ENCODE results near the gene KRT16. TPM values are rescaled to one million over a fixed set of nuclear protein-coding genes. Genes with fewer than 3 reads are reported as not detected.

KRT16 gene
- polyA plus RNA-seq, 3 donors = not detected

- Mint-ChIP-seq H3K4me3 (no peak overlapping the region), H3K4me1 (peaks cover 24% of the 10 kb centered on the region), H3K36me3 (no peaks in the 10 kb centered on the region), H3K27me3 (ENCODE audit: low read depth in 3 of 3) (peaks cover 2 to 7% (median 6%) of the 10 kb centered on the region in 3 donors), H3K27ac (no peak overlapping the region), H3K9me3 (no peaks in the 10 kb centered on the region)
- no peak overlapping the region for H3K9ac ChIP-seq (ENCODE audit: insufficient read depth, low read length, poor library complexity, severe bottlenecking)
- peak in 1 of 3 donors; percentile 43 for DNase-seq
- TF ChIP-seq CTCF (IDR thresholded peaks at IDR 0.05) = no peak
- no peak overlapping the region for H3K27ac ChIP-seq (ENCODE audit: low read depth in 1 of 2, low read length in 2 of 2)
- H4K20me1 ChIP-seq (ENCODE audit: insufficient read depth, low read length) = no peaks in the 10 kb centered on the region
- H3K4me2 ChIP-seq (replicated peaks; ENCODE audit: extremely low read depth, low read length, poor library complexity, severe bottlenecking) = no peak overlapping the region
- no peaks in the 10 kb centered on the region for H3K79me2 ChIP-seq (ENCODE audit: insufficient read depth, low read length)
- H3K9me3 ChIP-seq (replicated peaks in 1 of 2; ENCODE audit: control insufficient read depth in 1 of 2, insufficient read depth in 1 of 2, low read length in 2 of 2) = no peaks in the 10 kb centered on the region
- H3K36me3 ChIP-seq (replicated peaks in 1 of 2; ENCODE audit: control insufficient read depth in 1 of 2, insufficient read depth in 2 of 2, low read length in 2 of 2) = no peaks in the 10 kb centered on the region
- no peak overlapping the region for H2AFZ ChIP-seq (ENCODE audit: insufficient read depth, low read depth, low read length, poor library complexity, severe bottlenecking)
- no peak overlapping the region for H3K4me3 ChIP-seq (replicated peaks in 1 of 3; ENCODE audit: low read depth in 2 of 3, low read length in 3 of 3)
- no peaks in the 10 kb centered on the region for H3K27me3 ChIP-seq (ENCODE audit: control insufficient read depth in 2 of 2, insufficient read depth in 2 of 2, low read length in 2 of 2)
- WGBS (ENCODE audit: insufficient coverage) = 89% methylated on average over 9 of the region's 10 CpGs
- intact Hi-C loops (cut with micrococcal nuclease) = loop anchor here (5.0 kb wide), 2 partner anchors 103 to 848 kb away; no protein-coding TSS in a partner anchor
- peaks cover 28 to 31% of the 10 kb centered on the region in 2 donors for H3K4me1 ChIP-seq (ENCODE audit: control insufficient read depth in 1 of 2, insufficient read depth in 2 of 2, low read length in 2 of 2)
These were observed 37.5 kb upstream of the KRT16 start for GRCh38 chr17:41649923-41650519.

- TF ChIP-seq CTCF (IDR thresholded peaks at IDR 0.05) = peak; percentile 85
- Mint-ChIP-seq H3K9me3 (no peaks in the 10 kb centered on the region), H3K36me3 (no peaks in the 10 kb centered on the region), H3K4me3 (peak overlapping the region; percentile 72 to 82), H3K27ac (peak overlapping the region in 3 of 7 donors; percentile 79 to 87 (median 82)), H3K27me3 (ENCODE audit: low read depth in 3 of 3) (peaks cover 2 to 7% (median 6%) of the 10 kb centered on the region in 3 donors), H3K4me1 (peaks cover 26% of the 10 kb centered on the region)
- intact Hi-C loops (cut with micrococcal nuclease) = loop anchor here (1.0 to 5.0 kb wide), 4 partner anchors 14 to 846 kb away; no protein-coding TSS in a partner anchor
- peaks cover 32 to 36% of the 10 kb centered on the region in 2 donors for H3K4me1 ChIP-seq (ENCODE audit: control insufficient read depth in 1 of 2, insufficient read depth in 2 of 2, low read length in 2 of 2)
- no peaks in the 10 kb centered on the region for H4K20me1 ChIP-seq (ENCODE audit: insufficient read depth, low read length)
- H3K36me3 ChIP-seq (replicated peaks in 1 of 2; ENCODE audit: control insufficient read depth in 1 of 2, insufficient read depth in 2 of 2, low read length in 2 of 2) = no peaks in the 10 kb centered on the region
- H2AFZ ChIP-seq (ENCODE audit: insufficient read depth, low read depth, low read length, poor library complexity, severe bottlenecking) = peak overlapping the region; percentile 86
- H3K4me3 ChIP-seq (replicated peaks in 1 of 3; ENCODE audit: low read depth in 2 of 3, low read length in 3 of 3) = peak overlapping the region in 2 of 3 experiments; percentile 15 to 75
- peak; percentile 71 to 81 (median 80) for DNase-seq
- H3K9me3 ChIP-seq (replicated peaks in 1 of 2; ENCODE audit: control insufficient read depth in 1 of 2, insufficient read depth in 1 of 2, low read length in 2 of 2) = no peaks in the 10 kb centered on the region
- peak overlapping the region; percentile 78 for H3K4me2 ChIP-seq (replicated peaks; ENCODE audit: extremely low read depth, low read length, poor library complexity, severe bottlenecking)
- 1% methylated on average over 28 of the region's 39 CpGs for WGBS (ENCODE audit: insufficient coverage)
- H3K27ac ChIP-seq (ENCODE audit: low read depth in 1 of 2, low read length in 2 of 2) = no peak overlapping the region
- H3K79me2 ChIP-seq (ENCODE audit: insufficient read depth, low read length) = no peaks in the 10 kb centered on the region
- H3K9ac ChIP-seq (ENCODE audit: insufficient read depth, low read length, poor library complexity, severe bottlenecking) = no peak overlapping the region
- H3K27me3 ChIP-seq (ENCODE audit: control insufficient read depth in 2 of 2, insufficient read depth in 2 of 2, low read length in 2 of 2) = no peaks in the 10 kb centered on the region
These were observed 36.0 kb upstream of the KRT16 start for GRCh38 chr17:41648411-41649195.

All from CD14-positive monocyte (primary cell).